Neuronal stem cell (in vitro differentiated cells): ENCODE measurements around the gene PRM2.

Source experiments
- DNase-seq: peaks from one replicate; pipeline ENCODE4 v3.0.0-alpha.2; 2013; ENCODE audit warnings: low spot score
- H2AFZ ChIP-seq: one replicate; pipeline ENCODE4 v1.6.1; 2013; ENCODE audit warnings: mild to moderate bottlenecking, low read length, inconsistent platforms
- H2AK5ac ChIP-seq: 2 replicates; pipeline ENCODE4 v1.6.1; 2013; ENCODE audit warnings: low read depth, mild to moderate bottlenecking, inconsistent platforms, low read length, moderate library complexity, mixed read lengths
- H2BK120ac ChIP-seq: 2 replicates; pipeline ENCODE4 v1.6.1; 2013; ENCODE audit warnings: low read depth, mild to moderate bottlenecking, inconsistent platforms, low read length, moderate library complexity, mixed read lengths
- H2BK12ac ChIP-seq: one replicate; pipeline ENCODE4 v1.6.1; 2013; ENCODE audit warnings: low read length, inconsistent platforms
- H2BK15ac ChIP-seq: 2 replicates; pipeline ENCODE4 v1.6.1; 2013; ENCODE audit warnings: mild to moderate bottlenecking, low read length, inconsistent platforms, mixed read lengths
- H2BK5ac ChIP-seq: one replicate; pipeline ENCODE4 v1.6.1; 2013; ENCODE audit warnings: inconsistent platforms, mild to moderate bottlenecking, low read length, moderate library complexity
- H3K14ac ChIP-seq: one replicate; pipeline ENCODE4 v1.6.1; 2013; ENCODE audit warnings: low read length, inconsistent platforms
- H3K18ac ChIP-seq: 2 replicates; pipeline ENCODE4 v1.6.1; 2013; ENCODE audit warnings: low read length, inconsistent platforms
- H3K23ac ChIP-seq: 2 replicates; pipeline ENCODE4 v1.6.1; 2013; ENCODE audit warnings: low read depth, mild to moderate bottlenecking, mixed read lengths, low read length, inconsistent platforms; ENCODE audit not compliant: poor library complexity
- H3K27ac ChIP-seq: replicated peaks from 3 replicates; pipeline ENCODE4 v1.5.1; 2013; ENCODE audit warnings: low read length, inconsistent platforms
- H3K27me3 ChIP-seq, 3 experiments: 2 replicates each; pipeline ENCODE4 v1.6.1; 2013; ENCODE audit warnings: low read length in 3 of 3, mild to moderate bottlenecking in 2 of 3, inconsistent platforms in 1 of 3, low read depth in 1 of 3, mixed read lengths in 1 of 3, moderate library complexity in 1 of 3; ENCODE audit not compliant: control insufficient read depth in 3 of 3, insufficient read depth in 3 of 3
- H3K36me3 ChIP-seq, 2 donors: replicated peaks in 1 of 2; 2 replicates each; pipeline ENCODE4 v1.6.1; 2013; ENCODE audit warnings: low read length in 2 of 2; ENCODE audit not compliant: control insufficient read depth in 2 of 2, insufficient read depth in 2 of 2
- H3K4ac ChIP-seq: 2 replicates; pipeline ENCODE4 v1.6.1; 2013; ENCODE audit warnings: inconsistent platforms, mild to moderate bottlenecking, low read length, moderate library complexity
- H3K4me1 ChIP-seq, 2 donors: 1 replicate in 1 of 2; 2 replicates in 1 of 2; pipeline ENCODE4 v1.6.1; 2013; ENCODE audit warnings: low read length in 2 of 2, low read depth in 1 of 2; ENCODE audit not compliant: control insufficient read depth in 2 of 2, insufficient read depth in 1 of 2
- H3K4me2 ChIP-seq: one replicate; pipeline ENCODE4 v1.6.1; 2013; ENCODE audit warnings: mild to moderate bottlenecking, low read length, inconsistent platforms; ENCODE audit not compliant: insufficient read depth, poor library complexity, severe bottlenecking
- H3K4me3 ChIP-seq, 2 donors: 2 replicates each; pipeline ENCODE4 v1.5.1; 2013; ENCODE audit warnings: low read length in 2 of 2, mild to moderate bottlenecking in 2 of 2, inconsistent platforms in 1 of 2, moderate library complexity in 1 of 2
- H3K79me1 ChIP-seq: one replicate; pipeline ENCODE4 v1.6.1; 2013; ENCODE audit warnings: low read depth, mild to moderate bottlenecking, inconsistent platforms, low read length, moderate library complexity
- H3K9ac ChIP-seq: one replicate; pipeline ENCODE4 v1.6.1; 2013; ENCODE audit warnings: mild to moderate bottlenecking, low read depth, low read length, inconsistent platforms; ENCODE audit not compliant: poor library complexity
- H3K9me3 ChIP-seq, 2 donors: replicated peaks in 1 of 2; 2 replicates each; pipeline versions ENCODE3 to v1.6.1; 2013; ENCODE audit warnings: low read length in 2 of 2, mild to moderate bottlenecking in 2 of 2, inconsistent platforms in 1 of 2, low read depth in 1 of 2, mixed read lengths in 1 of 2, moderate library complexity in 1 of 2; ENCODE audit not compliant: control insufficient read depth in 2 of 2, insufficient read depth in 1 of 2
- H4K8ac ChIP-seq: one replicate; pipeline ENCODE4 v1.6.1; 2013; ENCODE audit warnings: low read depth, mild to moderate bottlenecking, inconsistent platforms, low read length, moderate library complexity
- H4K91ac ChIP-seq: one replicate; pipeline ENCODE4 v1.6.1; 2013; ENCODE audit warnings: low read length, low read depth, mild to moderate bottlenecking, inconsistent platforms; ENCODE audit not compliant: poor library complexity
- WGBS, 2 donors: extraction: QIAGEN DNeasy Blood & Tissue Kit; methylation state at CpG; one replicate each; pipeline ENCODE4 v1.1.7; 2013; ENCODE audit warnings: missing lambda C conversion rate in 2 of 2, mixed read lengths in 1 of 2; ENCODE audit not compliant: insufficient read length in 2 of 2, insufficient replicate concordance in 1 of 2; ENCODE audit errors: extremely low coverage in 2 of 2; 5-methylcytosine and 5-hydroxymethylcytosine counted together

PRM2 gene

GRCh38 chr16:11306997-11307638, 30.8 kb upstream of the PRM2 start:
- Histone ChIP-seq H4K8ac (no peak overlapping the region), H2BK120ac (no peak overlapping the region), H3K18ac (no peak overlapping the region), H3K9me3 (no peaks in the 10 kb centered on the region), H4K91ac (no peak overlapping the region), H3K4ac (no peak overlapping the region), H2BK5ac (no peak overlapping the region), H3K23ac (no peak overlapping the region), H3K4me3 (no peak overlapping the region), H3K36me3 (no peaks in the 10 kb centered on the region), H2BK15ac (no peak overlapping the region), H2BK12ac (no peak overlapping the region), H3K27me3 (no peaks in the 10 kb centered on the region), H2AFZ (no peak overlapping the region), H3K4me1 (peaks cover 0 to 4% of the 10 kb centered on the region in 2 donors), H3K4me2 (no peak overlapping the region), H3K14ac (no peak overlapping the region), H2AK5ac (no peak overlapping the region), H3K9ac (no peak overlapping the region), H3K27ac (no peak overlapping the region), H3K79me1 (no peaks in the 10 kb centered on the region)
- no peak for DNase-seq
- no CpG with 5 or more reads among the region's 7 CpGs for WGBS, 2 donors

- WGBS, 2 donors = no CpG with 5 or more reads among the region's 8 CpGs
- Histone ChIP-seq H2AK5ac (no peak overlapping the region), H3K4ac (no peak overlapping the region), H2BK12ac (no peak overlapping the region), H3K18ac (no peak overlapping the region), H4K8ac (no peak overlapping the region), H4K91ac (no peak overlapping the region), H3K14ac (no peak overlapping the region), H2BK120ac (no peak overlapping the region), H3K4me1 (peaks cover 0 to 4% of the 10 kb centered on the region in 2 donors), H3K27me3 (no peaks in the 10 kb centered on the region), H3K23ac (no peak overlapping the region), H2BK15ac (no peak overlapping the region), H3K36me3 (no peaks in the 10 kb centered on the region), H2BK5ac (no peak overlapping the region), H3K27ac (no peak overlapping the region), H3K4me3 (no peak overlapping the region), H3K9ac (no peak overlapping the region), H3K79me1 (no peaks in the 10 kb centered on the region), H2AFZ (no peak overlapping the region), H3K9me3 (no peaks in the 10 kb centered on the region), H3K4me2 (no peak overlapping the region)
- DNase-seq = no peak
Measured at GRCh38 chr16:11306381-11306780, 30.1 kb upstream of the PRM2 start.

- peaks cover 0 to 2% of the 10 kb centered on the region in 2 donors for H3K4me1 ChIP-seq
Measured at GRCh38 chr16:11303405-11304138, 27.3 kb upstream of the PRM2 start.

GRCh38 chr16:11302977-11303376, 26.7 kb upstream of the PRM2 start:
- WGBS, 2 donors = no CpG with 5 or more reads among the region's 4 CpGs
- Histone ChIP-seq H3K23ac (no peak overlapping the region), H3K79me1 (no peaks in the 10 kb centered on the region), H3K9me3 (no peaks in the 10 kb centered on the region), H3K4me1 (peaks cover 0 to under 1% of the 10 kb centered on the region in 2 donors), H3K4me3 (no peak overlapping the region), H3K27ac (no peak overlapping the region), H2BK5ac (no peak overlapping the region), H3K36me3 (no peaks in the 10 kb centered on the region), H4K91ac (no peak overlapping the region), H2BK15ac (no peak overlapping the region), H4K8ac (no peak overlapping the region), H3K4ac (no peak overlapping the region), H3K4me2 (no peak overlapping the region), H2AFZ (no peak overlapping the region), H3K18ac (no peak overlapping the region), H3K27me3 (no peaks in the 10 kb centered on the region), H3K9ac (no peak overlapping the region), H2AK5ac (no peak overlapping the region), H3K14ac (no peak overlapping the region), H2BK12ac (no peak overlapping the region), H2BK120ac (no peak overlapping the region)
- DNase-seq = no peak

More at GRCh38 chr16:11303405-11304138, 27.3 kb upstream of the PRM2 start:
- Histone ChIP-seq H4K91ac (no peak overlapping the region), H2BK15ac (no peak overlapping the region), H3K36me3 (no peaks in the 10 kb centered on the region), H2BK5ac (no peak overlapping the region), H3K9ac (no peak overlapping the region), H3K4me2 (no peak overlapping the region), H3K18ac (no peak overlapping the region), H2BK120ac (no peak overlapping the region), H3K27me3 (no peaks in the 10 kb centered on the region), H2BK12ac (no peak overlapping the region), H3K79me1 (no peaks in the 10 kb centered on the region), H4K8ac (no peak overlapping the region), H3K23ac (no peak overlapping the region), H2AK5ac (no peak overlapping the region), H3K27ac (no peak overlapping the region), H3K4me3 (no peak overlapping the region), H3K14ac (no peak overlapping the region), H3K4ac (no peak overlapping the region), H3K9me3 (no peaks in the 10 kb centered on the region), H2AFZ (no peak overlapping the region)
- WGBS, 2 donors = no CpG with 5 or more reads among the region's 18 CpGs
- DNase-seq = no peak
